Myocyte (in vitro differentiated cells): ENCODE measurements around the gene DERA. TPM values are rescaled to one million over a fixed set of nuclear protein-coding genes. Genes with fewer than 3 reads are reported as not detected.
"Not testable (repeated sequence)": the region's sequence is repeated elsewhere in the genome, so short reads cannot be mapped to it uniquely, and the experiment has no call there.

Experiments
- DNase-seq: peaks from one replicate; pipeline ENCODE4 v3.0.0-alpha.2; 2012; ENCODE audit warnings: low read depth
- total RNA-seq: library from RNA; depleted of rRNA; stranded (reverse); fragments of >200 nt; gene quantifications from 2 replicates; pipeline ENCODE4 v1.2.3, GENCODE V29; 2014

The DERA gene
- total RNA-seq, 1 donor from 2014 or later, result 70.4 TPM

DNA sequence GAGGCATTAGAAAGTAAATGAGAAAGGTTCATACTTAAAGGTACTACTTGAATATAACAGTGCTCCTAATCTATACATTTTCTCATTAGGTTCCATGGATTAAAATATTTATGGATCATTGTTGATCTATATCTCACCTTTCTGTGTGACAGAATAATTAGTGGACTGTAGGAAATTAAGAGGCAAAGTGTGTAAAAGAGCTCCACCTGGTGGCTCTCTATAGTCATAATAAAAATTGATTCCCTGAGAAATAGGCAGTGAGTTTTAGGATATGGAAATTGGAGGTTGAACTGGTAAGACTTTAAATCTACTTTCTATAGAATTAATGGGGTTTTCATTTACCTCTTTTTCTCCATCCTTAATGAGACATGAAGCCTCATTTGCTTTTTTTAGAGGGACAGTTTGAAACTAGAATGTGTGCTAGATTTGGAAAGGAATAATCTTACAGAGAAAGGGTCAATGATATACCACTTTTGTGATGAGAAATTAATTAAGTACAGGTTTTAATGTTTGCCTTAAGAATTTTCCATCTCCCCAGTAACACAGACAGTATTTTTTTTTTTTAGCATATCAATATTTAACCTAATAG lies 11.8 kb upstream of the DERA start:
- DNase-seq, result peak; percentile 45

GRCh38 chr12:15904378-15904920 lies 6.7 kb upstream of the DERA start:
- no peak for DNase-seq

- DNase-seq, result no peak
These were observed 666 bp upstream of the DERA start for GRCh38 chr12:15910468-15910863.

- DNase-seq, result peak; percentile 16
These were observed 799 bp downstream of the DERA start for GRCh38 chr12:15911931-15912330.

DNA sequence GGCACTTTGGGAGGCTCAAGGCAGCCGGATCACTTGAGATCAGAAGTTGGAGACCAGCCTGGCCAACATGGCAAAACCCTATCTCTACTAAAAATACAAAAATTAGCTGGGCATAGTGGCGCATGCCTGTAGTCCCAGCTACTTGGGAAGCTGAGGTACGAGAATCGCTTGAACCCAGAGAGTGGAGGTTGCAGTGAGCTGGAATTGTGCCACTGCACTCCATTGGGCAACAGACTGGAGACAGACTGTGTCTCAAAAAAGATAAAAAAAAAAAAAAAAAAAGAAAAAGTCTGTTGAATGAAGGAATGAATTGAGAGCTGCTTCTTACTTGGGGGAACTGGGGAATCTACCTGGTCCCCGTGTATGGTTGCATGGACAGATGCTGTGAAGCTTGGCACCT lies 3.0 kb downstream of the DERA start:
- DNase-seq, result not testable (repeated sequence)

- DNase-seq, result no peak
These were observed 6.9 kb downstream of the DERA start for GRCh38 chr12:15918066-15918465.

GRCh38 chr12:15919418-15919817 lies 8.3 kb downstream of the DERA start:
- no peak for DNase-seq

DNA sequence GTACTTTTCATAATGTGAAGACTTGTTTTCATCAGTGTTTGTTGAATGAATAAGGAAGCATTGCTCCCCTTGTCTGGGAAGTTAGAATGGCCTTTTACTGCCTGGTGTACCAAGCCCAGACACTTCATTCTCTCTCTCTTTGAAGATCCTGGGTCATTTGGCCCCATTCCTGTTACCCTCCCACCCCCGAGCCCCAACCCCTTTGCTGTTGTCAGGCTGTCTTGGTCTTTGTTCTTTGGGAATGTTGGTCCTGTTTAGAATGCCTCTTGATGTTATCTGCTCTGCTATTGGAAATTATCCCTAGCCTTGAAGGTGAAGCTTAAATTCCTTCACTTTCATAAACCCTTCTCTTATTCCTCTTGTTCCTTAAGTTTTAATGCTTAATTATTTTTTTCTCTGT lies 13.8 kb downstream of the DERA start:
- no peak for DNase-seq

GRCh38 chr12:15928346-15928745 lies 17.2 kb downstream of the DERA start:
- DNase-seq, result peak; percentile 67

DNA sequence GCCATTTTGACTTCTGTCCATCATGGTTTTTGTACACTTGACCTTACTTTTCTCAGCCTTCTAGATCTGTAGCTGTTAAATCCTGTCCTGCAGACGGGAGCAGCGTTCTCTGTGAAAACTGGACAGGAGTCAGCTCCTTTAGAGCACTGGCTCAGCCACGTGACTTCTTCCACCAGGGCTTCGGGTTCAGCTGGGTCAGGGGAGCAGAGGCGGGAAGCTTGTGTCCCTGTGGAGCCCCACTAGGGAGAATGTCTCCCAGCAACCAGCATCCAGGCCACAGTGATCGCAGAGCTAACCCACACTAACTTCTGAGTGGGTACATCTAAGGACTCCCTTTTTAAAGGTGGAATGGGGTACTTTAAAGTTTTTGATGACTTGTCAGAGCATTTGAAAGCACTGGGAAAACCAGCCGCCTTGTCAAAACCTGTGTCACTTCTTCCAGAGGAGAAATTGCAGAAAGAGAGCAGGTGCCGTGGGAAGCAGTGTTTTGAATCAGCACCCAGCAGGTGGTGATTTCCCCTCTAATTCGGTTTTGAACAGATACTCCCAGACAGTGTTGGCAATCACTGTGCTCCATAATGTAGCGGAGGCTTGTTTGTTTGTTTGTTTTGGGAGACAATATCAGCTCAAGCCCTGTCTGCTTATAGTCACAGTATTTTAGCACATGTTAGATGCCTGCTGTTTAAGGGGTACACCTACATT lies 17.9 kb downstream of the DERA start:
- peak; percentile 42 for DNase-seq

GRCh38 chr12:15931590-15932053 lies 20.5 kb downstream of the DERA start:
- DNase-seq, result peak; percentile 16

DNA sequence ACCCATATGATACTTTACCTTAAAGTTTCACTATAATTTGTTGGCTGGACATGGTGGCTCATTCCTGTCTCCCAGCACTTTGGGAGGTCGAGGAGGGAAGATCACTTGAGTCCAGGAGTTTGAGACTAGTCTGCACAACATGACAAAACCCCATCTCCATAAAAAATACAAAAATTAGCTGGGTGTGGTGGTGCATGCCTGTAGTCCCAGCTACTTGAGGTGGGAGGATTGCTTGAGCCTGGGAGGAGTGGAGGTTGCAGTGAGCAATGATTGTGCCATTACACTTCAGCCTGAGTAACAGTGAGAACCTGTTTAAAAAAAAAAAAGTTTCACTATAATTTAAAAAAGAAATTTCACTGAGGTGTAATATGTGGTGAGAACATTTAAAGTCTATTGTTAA lies 21.2 kb downstream of the DERA start:
- no peak for DNase-seq

- no peak for DNase-seq
These were observed 21.8 kb downstream of the DERA start for GRCh38 chr12:15932971-15933370.

GRCh38 chr12:15933751-15934150 lies 22.6 kb downstream of the DERA start:
- no peak for DNase-seq

GRCh38 chr12:15936751-15937150 lies 25.6 kb downstream of the DERA start:
- DNase-seq, result no peak

DNA sequence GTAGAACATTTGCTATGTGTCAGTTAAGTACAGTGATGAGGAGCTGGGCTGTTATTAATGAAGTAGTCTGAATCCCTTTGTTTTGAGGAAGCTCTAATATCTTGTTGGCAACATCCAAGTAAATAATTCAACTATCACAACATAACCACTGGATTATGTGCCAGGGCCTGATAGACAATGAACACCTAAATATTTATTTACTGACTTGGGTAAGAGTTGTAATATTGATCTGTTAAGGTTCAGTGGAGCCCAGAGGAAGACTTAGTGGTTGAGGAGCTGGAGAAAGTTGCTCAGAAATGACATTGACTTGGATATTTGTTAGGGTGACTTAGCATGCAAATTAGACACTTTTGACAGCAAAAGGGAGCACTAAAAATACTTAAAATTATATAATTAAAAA lies 26.8 kb downstream of the DERA start:
- DNase-seq, result no peak

DNA sequence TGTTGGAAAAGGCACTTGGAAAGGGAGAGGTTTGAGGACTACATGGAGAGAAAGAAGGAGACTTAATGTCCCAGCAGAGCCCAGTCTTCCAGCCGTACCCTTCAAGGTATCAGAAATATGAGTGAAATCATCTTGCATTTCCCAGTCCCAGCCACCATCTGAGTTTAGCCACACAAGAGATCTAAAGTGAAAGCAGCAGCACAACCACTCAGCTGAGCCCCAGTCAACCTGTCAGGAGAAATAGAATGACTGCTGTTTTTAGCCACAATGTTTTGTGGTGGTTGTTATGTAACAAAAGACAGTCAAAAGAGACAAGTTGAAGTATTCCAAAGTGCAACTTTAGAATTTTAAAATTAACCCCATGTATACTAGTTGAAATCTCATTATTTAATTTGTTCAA lies 28.0 kb downstream of the DERA start:
- no peak for DNase-seq

DNA sequence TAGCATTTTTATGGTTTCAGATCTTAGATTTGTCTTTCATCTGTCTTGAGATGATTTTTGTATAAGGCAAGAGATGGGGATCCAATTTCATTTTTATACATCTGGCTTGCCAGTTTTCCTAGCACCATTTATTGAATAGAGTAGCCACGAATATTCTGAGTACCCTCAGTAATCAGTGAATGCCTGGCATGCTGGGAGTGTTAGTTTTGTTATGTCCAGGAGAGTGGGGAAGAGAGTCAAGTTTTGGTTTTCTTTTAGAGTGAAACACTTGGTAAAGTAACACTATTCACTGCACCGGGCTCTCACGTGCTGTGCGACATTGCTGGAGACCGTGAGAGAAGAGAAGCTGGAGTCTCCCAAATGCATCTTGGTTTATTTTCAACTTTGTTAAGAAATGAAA lies 31.3 kb downstream of the DERA start:
- no peak for DNase-seq

- not testable (repeated sequence) for DNase-seq
These were observed 32.4 kb downstream of the DERA start for GRCh38 chr12:15943519-15943918.

DNA sequence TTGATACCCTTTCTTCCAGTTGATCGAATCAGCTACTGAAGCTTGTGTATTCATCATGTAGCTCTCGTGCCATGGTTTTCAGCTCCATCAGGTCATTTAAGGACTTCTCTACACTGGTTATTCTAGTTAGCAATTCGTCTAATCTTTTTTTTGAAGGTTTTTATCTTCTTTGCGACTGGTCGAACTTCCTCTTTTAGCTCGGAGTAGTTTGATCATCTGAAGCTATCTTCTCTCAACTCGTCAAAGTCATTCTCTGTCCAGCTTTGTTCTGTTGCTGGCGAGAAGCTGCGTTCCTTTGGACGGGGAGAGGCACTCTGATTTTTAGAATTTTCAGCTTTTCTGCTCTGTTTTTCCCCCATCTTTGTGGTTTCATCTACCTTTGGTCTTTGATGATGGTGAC lies 37.3 kb downstream of the DERA start:
- DNase-seq, result not testable (repeated sequence)

DNA sequence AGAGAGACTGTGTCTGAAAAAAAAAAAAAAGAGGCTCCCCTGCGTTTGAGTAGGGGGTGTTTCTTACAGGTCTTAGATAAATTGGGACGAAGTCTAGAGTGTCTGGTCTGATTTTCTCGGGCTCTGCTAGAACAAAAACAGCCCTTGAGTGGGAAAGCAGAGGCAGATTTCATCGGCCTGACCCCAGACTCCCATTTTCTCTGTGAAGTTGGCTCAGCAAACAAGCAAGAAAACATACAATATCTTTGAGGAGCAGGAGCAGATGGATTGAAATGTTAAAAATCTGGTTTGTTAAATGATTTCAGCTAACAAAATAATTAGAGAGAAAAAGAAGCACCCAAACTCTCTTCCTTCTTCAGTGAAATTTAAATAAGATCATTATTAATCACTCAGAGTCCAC lies 44.1 kb downstream of the DERA start:
- DNase-seq, result no peak

GRCh38 chr12:15956010-15956409 lies 44.9 kb downstream of the DERA start:
- no peak for DNase-seq
